GM19099 (cell line): ENCODE measurements around the gene SLCO2A1.

Source experiments
- POLR2A ChIP-seq: IDR thresholded peaks from 3 replicates; pipeline ENCODE4 v1.6.1; 2011; ENCODE audit warnings: low read depth; ENCODE audit not compliant: insufficient read length; ENCODE audit errors: extremely low read depth

Gene SLCO2A1

DNA sequence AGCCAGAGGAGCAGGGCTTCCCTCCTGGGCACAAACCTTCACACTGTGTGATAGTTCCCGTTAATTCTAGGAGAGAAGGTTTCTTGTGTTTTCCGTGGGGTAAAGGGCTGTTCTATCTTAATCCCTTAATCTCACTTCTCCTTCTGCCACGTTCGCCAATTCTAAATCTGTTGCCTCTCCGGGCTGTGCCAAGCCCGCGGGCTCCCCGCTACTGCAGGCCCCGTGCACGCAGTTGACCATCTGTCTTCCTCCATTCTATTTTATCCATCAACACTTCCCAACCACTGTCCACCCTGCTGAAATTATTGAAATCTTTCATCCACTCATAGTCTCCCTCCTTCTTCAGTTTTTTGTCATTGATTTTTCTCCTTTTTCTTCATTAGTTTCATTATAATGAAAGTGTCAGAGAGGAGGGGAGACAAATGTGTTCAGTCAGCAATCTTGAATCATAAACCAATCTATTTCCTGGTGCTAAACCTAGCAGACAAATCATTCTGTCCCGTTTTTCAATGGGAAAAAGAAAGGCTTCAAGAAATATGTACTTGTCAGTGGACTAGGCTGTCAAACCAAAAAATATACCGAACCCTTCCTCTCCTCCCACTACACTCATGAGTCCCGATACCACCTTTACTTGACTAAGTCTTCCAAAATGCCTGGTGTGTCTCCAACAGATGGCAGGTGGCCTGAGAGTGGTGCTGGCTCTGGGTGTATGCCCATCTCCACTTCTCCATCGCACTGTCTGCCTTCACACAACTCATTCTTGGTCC, 39.6 kb downstream of the SLCO2A1 start:
- TF ChIP-seq POLR2A: no peak

DNA sequence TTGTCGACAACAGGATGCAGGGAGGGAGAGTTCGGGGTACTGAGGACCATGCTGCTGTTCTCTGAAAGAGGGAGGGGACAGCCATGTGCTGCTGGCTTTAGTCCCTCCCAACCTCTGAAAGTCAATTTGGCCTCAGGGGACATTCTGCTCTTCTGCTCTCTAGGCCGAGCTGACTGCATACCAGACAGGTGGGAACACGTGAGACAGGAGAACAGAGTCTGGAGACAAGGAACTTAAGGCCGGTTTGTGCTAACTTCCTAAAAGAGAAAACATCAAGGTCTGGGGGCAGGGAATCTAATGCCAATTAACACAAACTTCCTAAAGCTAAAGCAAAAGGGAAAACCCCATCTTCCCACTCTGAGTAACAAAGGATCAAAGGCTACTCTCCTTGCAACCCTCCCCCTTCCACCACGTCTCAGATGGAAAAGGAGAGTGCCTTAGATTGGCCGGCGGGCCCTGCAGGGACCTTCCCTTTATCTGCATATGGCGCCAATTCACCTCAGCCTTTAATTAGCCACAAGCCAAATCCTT, 41.0 kb downstream of the SLCO2A1 start:
- TF ChIP-seq POLR2A: no peak

DNA sequence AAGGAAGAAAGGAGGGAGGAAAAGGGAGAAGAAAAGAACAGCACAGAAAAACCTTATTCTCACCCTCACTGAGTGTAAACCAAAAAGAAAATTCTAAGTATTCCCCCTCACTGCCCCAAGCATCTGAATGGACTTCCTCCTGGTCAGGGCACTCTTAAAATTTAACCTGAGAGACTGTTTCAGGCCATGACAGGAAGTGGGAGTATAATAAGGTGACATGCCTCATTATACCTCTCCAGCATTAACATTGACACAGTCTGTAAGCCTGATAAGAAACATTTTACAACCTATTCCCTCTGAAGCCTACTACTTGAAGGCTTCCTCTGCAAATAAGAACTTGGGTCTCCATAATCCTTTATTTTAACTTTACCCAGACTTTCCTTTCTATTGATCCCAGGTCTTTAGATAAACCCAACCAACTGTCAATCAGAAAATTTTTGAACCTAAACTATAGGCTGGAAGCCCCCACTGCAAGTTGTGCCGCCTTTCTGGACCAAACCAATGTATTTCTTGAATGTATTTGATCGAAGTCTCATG, 41.7 kb downstream of the SLCO2A1 start:
- no peak for TF ChIP-seq POLR2A

DNA sequence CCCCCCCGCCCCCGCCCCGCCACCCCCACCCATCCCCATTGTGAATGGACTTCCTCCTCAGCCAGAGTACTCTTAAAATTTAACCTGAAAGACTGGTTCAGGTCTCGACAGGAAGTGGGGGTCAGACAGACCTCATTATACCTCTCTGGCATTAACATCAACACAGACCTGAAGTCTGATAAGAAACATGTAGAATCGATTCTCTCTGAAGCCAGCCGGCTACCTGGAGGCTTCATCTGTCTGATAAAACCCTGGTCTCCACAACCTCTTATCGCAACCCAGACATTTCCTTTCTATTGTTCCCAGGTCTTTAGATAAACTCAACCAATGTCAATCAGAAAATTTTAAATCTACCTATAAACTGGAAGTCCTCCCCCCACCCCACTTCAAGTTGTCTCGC, 42.6 kb downstream of the SLCO2A1 start:
- no peak for TF ChIP-seq POLR2A

DNA sequence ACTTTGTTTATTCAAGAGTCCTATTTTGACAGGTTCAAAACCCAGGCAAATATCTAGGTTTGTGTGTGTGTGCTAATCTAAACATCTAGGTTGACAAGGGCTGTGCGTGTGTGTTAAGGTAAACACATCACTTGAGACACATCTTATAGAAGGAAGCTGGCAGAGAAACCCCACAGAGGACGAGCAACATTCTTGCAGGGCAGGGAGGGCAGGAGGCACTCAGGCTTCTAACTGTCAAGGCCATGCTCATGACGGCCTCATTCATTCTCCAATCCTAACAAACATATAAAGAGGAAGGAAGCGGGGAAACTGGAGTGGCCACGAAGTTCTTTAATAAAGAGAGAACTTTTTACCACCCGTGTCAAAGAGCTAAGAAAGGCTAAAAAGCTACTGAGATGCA, 43.4 kb downstream of the SLCO2A1 start:
- no peak for TF ChIP-seq POLR2A

DNA sequence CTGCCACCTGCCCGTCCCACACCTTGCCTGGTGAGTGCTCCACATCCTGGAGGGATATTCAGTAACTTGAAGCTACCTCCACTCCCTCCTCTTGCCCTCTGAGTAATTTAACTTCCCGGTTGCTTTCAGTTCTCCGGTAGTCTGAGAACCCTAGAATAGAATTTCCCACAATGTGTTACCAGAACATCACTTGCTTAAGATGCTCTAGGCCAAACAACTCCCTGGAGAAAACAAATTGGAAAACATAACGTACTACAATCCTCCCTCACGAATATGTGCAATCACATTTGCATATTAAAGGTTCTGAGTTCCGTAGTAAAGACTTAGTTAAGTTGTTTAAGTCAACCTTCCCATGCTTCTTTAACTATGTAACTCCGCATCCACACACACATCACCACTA, 44.8 kb downstream of the SLCO2A1 start:
- TF ChIP-seq POLR2A: no peak

DNA sequence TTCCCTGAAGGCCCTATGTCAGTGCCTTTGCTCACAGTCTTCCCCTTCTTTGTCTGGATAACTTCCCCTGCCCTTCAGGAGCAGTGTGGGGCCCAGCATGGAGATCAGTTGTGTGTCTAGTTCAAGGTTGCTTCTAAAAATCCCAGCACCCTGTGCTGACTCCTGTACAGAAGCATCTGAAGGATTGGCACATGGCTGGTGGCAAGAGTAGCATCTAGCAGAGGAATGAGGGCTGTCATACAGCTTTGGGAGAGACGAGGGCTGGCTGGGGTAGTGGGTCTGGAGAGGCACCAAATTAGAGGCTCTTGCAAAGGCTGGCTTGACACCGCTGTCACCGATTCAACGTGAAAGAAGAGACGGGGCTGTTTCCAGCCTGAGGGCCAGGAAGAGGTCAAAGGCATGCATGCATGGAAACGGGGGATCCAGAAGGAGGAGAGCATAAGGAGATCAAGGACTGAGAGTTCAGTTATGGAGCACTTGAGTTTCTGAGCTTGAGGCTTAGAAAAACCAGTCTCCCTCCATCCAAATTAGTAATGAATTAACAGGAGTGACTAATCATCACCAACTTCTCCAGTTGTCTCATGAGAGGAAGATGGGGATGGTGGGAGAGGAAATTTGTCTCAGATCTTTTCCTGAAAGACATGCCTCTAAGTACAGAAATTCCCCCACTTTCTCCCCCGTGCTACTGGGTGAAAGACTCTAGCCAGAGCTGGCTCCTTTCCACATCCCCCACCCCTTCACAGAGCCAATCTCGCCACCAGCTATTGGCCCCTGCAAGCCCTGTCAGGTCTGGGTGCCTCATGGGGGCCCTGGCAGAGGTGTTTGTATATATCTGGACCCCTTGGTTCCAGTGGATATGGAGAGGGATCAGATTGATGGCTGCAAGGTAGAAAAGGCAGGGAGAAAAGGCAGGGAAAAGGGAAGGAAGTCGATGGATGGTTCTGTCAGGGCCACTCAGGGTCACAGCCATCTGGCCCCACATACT, 45.9 kb downstream of the SLCO2A1 start:
- no peak for TF ChIP-seq POLR2A

DNA sequence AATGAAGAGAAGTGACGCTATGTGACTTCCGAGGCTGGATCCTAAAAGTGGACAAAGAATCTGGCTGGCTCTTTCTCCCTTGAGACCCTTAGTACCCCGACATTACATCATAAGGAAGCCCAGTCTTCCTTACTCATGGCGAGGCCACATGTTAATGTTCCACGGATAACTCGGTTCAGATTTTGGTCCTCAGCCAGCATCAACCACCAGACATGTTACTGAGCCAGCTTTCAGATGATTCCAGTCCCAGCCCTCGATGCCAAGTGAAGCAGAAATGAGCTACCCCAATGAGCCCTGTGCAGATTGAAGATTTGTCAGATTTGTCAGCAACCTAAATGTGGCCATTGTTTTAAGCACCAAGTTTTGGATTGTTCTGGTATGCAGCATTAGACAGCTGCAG, 46.6 kb downstream of the SLCO2A1 start:
- no peak for TF ChIP-seq POLR2A

DNA sequence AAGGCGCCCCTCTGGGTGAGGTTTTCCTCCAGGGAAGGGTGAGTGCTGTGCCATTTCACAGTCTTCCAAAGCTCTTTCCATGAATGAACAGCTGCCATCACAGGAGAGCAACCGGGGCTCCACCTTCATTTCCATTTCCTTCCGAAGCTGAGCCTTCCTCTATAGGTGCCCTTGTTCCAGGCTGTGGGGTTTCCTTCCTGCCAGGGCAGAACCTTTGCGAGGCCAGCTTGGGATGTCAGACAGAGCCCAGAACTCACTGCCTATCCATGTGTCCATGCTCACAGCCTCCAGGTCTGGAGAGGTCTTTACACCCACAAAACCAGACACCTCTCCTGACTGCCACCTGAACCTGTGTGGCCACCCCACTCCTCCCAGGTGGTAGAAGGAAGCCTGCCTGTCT, 49.2 kb downstream of the SLCO2A1 start:
- TF ChIP-seq POLR2A: no peak

DNA sequence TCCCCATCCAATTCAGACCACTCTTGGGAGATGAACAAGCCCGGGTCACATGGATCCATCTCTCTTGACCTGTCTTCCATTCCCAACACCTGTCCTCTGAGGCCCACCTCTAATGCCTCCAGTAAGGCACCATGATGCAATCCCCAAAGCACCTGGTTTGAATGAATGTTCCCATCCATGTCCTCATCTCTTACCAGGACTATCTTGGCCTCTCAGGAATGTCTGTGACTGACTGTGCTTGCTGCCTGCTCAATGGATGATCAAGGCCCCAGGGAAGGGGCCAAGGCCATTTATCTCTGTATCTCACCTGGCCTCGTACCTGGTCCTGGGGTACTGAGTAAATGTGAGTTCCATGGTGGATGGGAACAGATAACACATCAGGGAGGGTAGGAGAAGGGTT, 49.7 kb downstream of the SLCO2A1 start:
- no peak for TF ChIP-seq POLR2A

DNA sequence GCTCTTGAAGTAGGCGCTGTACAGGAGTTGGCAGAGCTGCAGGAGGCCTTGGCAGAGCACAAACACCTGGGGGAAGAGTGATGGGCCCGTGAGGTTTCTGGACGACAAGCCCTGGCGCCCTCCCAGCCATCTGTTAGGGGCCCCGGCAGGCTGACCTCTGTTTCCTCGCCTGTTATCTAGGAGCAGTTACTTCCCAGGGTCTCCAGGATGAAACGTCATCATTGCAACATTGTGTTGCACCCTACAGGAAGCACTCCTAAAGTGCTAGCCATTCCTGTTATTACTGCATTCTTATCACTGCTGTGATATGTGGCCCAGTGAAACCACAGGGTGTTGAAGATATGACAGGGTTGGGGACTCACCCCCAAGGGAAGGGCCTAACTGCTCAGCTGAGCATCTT, 50.2 kb downstream of the SLCO2A1 start:
- TF ChIP-seq POLR2A: no peak

DNA sequence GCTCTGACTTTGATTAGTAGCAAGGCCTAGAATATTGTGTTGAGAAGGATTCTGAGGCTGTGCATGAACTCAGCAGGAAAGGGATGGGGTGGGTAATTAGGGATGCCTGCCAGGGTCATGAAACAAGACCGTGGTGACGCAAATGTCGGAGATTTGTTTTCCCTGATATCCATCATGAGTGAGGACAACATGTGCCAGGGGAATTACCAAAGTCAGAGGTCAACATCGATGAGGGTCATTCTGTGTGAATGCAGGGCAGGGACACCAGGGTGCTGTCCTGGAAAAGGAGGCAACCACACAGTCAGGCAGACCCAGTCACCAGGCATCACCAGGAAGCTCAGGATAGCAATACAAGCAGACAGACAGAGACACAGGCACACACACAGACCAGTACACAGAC, 52.2 kb downstream of the SLCO2A1 start:
- TF ChIP-seq POLR2A: no peak

DNA sequence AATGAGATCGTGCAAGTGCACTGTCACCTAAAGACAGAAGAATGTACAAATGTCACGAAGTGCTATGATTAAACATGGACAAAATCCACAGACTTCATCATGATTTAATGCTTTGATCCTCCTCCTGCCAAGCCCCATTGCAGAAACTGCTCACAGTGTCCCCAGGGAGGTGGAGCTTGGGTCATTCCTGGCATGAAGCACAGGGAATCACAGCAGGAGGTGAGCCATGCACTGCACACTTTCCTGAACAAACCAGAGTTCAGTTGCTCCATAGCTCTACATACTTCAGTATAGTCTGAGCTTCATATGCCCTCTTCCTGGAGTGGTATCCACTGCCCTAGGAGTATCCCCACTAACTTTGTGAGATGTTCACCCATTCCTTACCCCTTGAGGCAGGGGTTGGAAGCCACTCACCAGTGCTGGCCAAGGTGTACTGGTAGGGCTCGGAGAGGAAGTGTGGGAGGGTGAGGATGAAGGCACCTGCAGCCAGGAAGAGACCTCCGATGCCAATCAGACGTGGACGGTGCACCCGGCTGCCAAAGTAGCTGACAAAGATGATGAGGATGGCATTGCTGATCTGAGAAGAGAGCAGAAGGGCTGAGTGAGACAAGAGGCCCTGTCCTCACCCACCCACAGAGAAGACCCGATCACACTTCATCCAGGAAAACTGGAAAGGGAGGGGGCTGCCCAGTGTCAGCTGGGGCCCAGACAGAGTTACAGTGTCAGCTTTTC, 56.3 kb downstream of the SLCO2A1 start:
- TF ChIP-seq POLR2A: no peak

DNA sequence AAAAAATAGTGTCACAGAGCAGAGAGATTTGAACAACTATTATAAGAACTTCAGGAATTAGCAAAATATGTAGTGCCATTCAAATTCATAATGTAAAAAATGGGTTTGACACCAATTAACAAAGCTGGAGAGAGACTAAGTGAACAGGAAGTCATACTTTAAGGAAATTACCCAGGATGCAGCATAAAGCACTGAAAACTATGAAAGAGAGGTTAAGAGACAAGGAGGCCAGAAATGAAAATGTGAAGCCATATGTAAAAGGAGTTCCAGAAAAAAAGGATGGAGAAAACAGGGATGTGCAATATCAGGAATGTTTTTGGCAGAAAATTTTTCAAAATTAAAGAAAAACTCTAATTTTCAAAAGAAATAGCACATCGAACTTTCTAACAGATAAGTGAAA, 57.6 kb downstream of the SLCO2A1 start:
- no peak for TF ChIP-seq POLR2A

DNA sequence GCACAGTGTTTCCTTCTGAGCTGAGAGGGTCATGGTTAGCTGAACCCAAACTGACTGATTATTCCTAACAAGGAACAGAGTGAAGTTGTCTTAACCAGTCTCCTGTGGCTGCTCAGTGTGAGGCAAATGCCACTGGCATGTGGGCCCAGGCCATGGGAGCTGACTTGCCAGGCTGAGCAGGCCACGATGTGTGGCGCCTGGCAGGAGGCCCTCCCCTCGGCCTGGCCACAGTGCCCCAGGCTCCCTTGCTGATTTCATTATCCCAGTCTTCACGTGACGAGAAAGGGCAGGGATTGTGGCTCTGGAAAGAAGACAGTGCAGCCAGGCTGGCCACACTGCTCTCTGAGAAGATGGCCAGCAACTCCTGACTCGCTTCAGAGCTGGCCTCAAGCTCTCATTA, 58.8 kb downstream of the SLCO2A1 start:
- no peak for TF ChIP-seq POLR2A
